Panc1 (cell line): ENCODE measurements around the gene DAB2. TPM values are rescaled to one million over a fixed set of nuclear protein-coding genes. Genes with fewer than 3 reads are reported as not detected.

Experiments used
- ATAC-seq: fragments of 200-7000 bp; cut with Tn5 transposase; 2 replicates; pipeline ENCODE4 v1.9.1; 2020; ENCODE audit warnings: mild to moderate bottlenecking, moderate library complexity
- BruUV-seq: library from RNA; stranded (reverse); fragments of 400-500 nt; replicated peaks from 2 replicates; lab custom pipeline; 2021; lab: Mats Ljungman, UMichigan
- CTCF ChIA-PET: fragments of 300-600 bp; sonication (Branson Sonifier 250); formaldehyde crosslinking; loops from one replicate; lab custom pipeline; 2022; ENCODE audit warnings: antibody characterized with exemption; lab: Charles Lee
- POLR2A ChIA-PET: fragments of 300-600 bp; sonication (Branson Sonifier 250); formaldehyde crosslinking; loops from one replicate; lab custom pipeline; 2022; ENCODE audit warnings: antibody characterized with exemption; lab: Charles Lee
- DNase-seq: peaks from one replicate; pipeline ENCODE4 v3.0.0-alpha.2; 2010; ENCODE audit warnings: low read depth, low spot score
- H3K27ac ChIP-seq: 2 replicates; pipeline ENCODE4 v1.5.1; 2011; ENCODE audit warnings: mild to moderate bottlenecking, low read length, inconsistent platforms
- H3K27me3 ChIP-seq: fragments of 200-500 bp; sonication (Bioruptor generic); 2 replicates; pipeline ENCODE4 v1.6.0; 2014; ENCODE audit warnings: low read length, inconsistent platforms; ENCODE audit not compliant: control insufficient read depth, insufficient read depth
- H3K36me3 ChIP-seq: fragments of 200-500 bp; sonication (Bioruptor generic); 2 replicates; pipeline ENCODE4 v1.5.1; 2014; ENCODE audit warnings: inconsistent platforms, mild to moderate bottlenecking, low read length, moderate library complexity; ENCODE audit not compliant: control insufficient read depth, insufficient read depth
- H3K4me1 ChIP-seq: 2 replicates; pipeline ENCODE4 v1.5.1; 2011; ENCODE audit warnings: inconsistent platforms, mild to moderate bottlenecking, low read length, moderate library complexity; ENCODE audit not compliant: control insufficient read depth, insufficient read depth
- H3K4me3 ChIP-seq, 2 experiments: 2 replicates each; pipeline ENCODE4 v1.5.1; 2011 to 2012; ENCODE audit warnings: low read depth in 2 of 2, low read length in 2 of 2, mild to moderate bottlenecking in 2 of 2, inconsistent platforms in 1 of 2, moderate library complexity in 1 of 2
- H3K9me3 ChIP-seq: fragments of 200-500 bp; sonication (Bioruptor generic); 2 replicates; pipeline ENCODE4 v1.5.1; 2014; ENCODE audit warnings: low read depth, mild to moderate bottlenecking, inconsistent platforms, low read length, moderate library complexity; ENCODE audit not compliant: control insufficient read depth, insufficient read depth
- CTCF ChIP-seq: fragments of 450-650 bp; IDR thresholded peaks from 2 replicates; pipeline ENCODE4 v1.5.1; 2017; ENCODE audit warnings: mild to moderate bottlenecking
- POLR2AphosphoS5 ChIP-seq: IDR thresholded peaks from 2 replicates; pipeline ENCODE4 v1.6.1; 2012; ENCODE audit warnings: mild to moderate bottlenecking, low read depth, low read length, moderate library complexity
- SIN3A ChIP-seq: IDR thresholded peaks from 2 replicates; pipeline ENCODE4 v1.6.1; 2012; ENCODE audit warnings: low read depth, mild to moderate bottlenecking, low read length, moderate library complexity, borderline replicate concordance; ENCODE audit not compliant: insufficient read depth
- TCF7L2 ChIP-seq: IDR thresholded peaks from 2 replicates; pipeline ENCODE4 v1.6.1; 2011; ENCODE audit warnings: mild to moderate bottlenecking, low read depth, low read length, inconsistent platforms
- in situ Hi-C: cut with HindIII; loops from 2 replicates; pipeline ENCODE4 v1.10.0; 2016; ENCODE audit warnings: low sequenced_read_pairs, low pct_unique_long_range_greater_than_20kb
- intact Hi-C: fragments of 100-400 bp; cut with micrococcal nuclease; formaldehyde crosslinking; loops from one replicate; pipeline ENCODE4 v1.10.0; 2022; ENCODE audit not compliant: unreplicated experiment
- total RNA-seq: library from RNA; stranded (reverse); gene quantifications from one replicate; pipeline ENCODE4 v1.2.1, GENCODE V29; 2021; ENCODE audit not compliant: unreplicated experiment
- TF ChIP-seq, protein P1 (sequence below), 2 experiments: IDR thresholded peaks; 2 replicates each; pipeline ENCODE4 v1.6.1; 2011 to 2012; ENCODE audit warnings: low read depth in 2 of 2, control low read depth in 1 of 2, low read length in 1 of 2, mild to moderate bottlenecking in 1 of 2, moderate library complexity in 1 of 2; ENCODE audit not compliant: insufficient read depth in 1 of 2

The DAB2 gene
- total RNA-seq, 1 experiment from 2014 or later, result 1.7 TPM

GRCh38 chr5:39453606-39454005 lies 28.8 kb upstream of the DAB2 start:
- BruUV-seq, result no TSS peak
- ChIA-PET CTCF (no interaction called here), POLR2A (no interaction called here)
- in situ Hi-C loops (no loop called here), intact Hi-C loops (no loop called here)
- H3K27me3 ChIP-seq, result peaks cover 10% of the 10 kb centered on the region
- no peaks in the 10 kb centered on the region for H3K9me3 ChIP-seq
- no peak overlapping the region for H3K27ac ChIP-seq
- no peak for TF ChIP-seq TCF7L2
- no peak for TF ChIP-seq SIN3A
- TF ChIP-seq CTCF, result no peak
- no peak for TF ChIP-seq POLR2AphosphoS5
- TF ChIP-seq, protein P1, sequence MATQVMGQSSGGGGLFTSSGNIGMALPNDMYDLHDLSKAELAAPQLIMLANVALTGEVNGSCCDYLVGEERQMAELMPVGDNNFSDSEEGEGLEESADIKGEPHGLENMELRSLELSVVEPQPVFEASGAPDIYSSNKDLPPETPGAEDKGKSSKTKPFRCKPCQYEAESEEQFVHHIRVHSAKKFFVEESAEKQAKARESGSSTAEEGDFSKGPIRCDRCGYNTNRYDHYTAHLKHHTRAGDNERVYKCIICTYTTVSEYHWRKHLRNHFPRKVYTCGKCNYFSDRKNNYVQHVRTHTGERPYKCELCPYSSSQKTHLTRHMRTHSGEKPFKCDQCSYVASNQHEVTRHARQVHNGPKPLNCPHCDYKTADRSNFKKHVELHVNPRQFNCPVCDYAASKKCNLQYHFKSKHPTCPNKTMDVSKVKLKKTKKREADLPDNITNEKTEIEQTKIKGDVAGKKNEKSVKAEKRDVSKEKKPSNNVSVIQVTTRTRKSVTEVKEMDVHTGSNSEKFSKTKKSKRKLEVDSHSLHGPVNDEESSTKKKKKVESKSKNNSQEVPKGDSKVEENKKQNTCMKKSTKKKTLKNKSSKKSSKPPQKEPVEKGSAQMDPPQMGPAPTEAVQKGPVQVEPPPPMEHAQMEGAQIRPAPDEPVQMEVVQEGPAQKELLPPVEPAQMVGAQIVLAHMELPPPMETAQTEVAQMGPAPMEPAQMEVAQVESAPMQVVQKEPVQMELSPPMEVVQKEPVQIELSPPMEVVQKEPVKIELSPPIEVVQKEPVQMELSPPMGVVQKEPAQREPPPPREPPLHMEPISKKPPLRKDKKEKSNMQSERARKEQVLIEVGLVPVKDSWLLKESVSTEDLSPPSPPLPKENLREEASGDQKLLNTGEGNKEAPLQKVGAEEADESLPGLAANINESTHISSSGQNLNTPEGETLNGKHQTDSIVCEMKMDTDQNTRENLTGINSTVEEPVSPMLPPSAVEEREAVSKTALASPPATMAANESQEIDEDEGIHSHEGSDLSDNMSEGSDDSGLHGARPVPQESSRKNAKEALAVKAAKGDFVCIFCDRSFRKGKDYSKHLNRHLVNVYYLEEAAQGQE (IDR thresholded peaks at IDR 0.05; ENCODE audit: insufficient read depth in 1 of 2, low read depth in 2 of 2, low read length in 1 of 2), result no peak
- DNase-seq (no peak), ATAC-seq (no peak)
- H3K36me3 ChIP-seq, result no peaks in the 10 kb centered on the region
- no peak overlapping the region for H3K4me3 ChIP-seq
- H3K4me1 ChIP-seq, result no peaks in the 10 kb centered on the region

GRCh38 chr5:39452846-39453245 lies 28.1 kb upstream of the DAB2 start:
- intact Hi-C loops (no loop called here), in situ Hi-C loops (no loop called here)
- Histone ChIP-seq H3K27ac (no peak overlapping the region), H3K36me3 (no peaks in the 10 kb centered on the region), H3K9me3 (no peaks in the 10 kb centered on the region), H3K27me3 (peaks cover 10% of the 10 kb centered on the region), H3K4me3 (no peak overlapping the region), H3K4me1 (no peaks in the 10 kb centered on the region)
- no TSS peak for BruUV-seq
- no peak for DNase-seq
- CTCF ChIA-PET, result no interaction called here
- no peak for ATAC-seq
- POLR2A ChIA-PET, result no interaction called here
- TF ChIP-seq TCF7L2, result no peak
- no peak for TF ChIP-seq SIN3A
- TF ChIP-seq POLR2AphosphoS5, result no peak
- no peak for TF ChIP-seq CTCF
- TF ChIP-seq, protein P1 (IDR thresholded peaks at IDR 0.05; ENCODE audit: insufficient read depth in 1 of 2, low read depth in 2 of 2, low read length in 1 of 2), result no peak
